Mesenchymal stem cell (in vitro differentiated cells and primary cell): ENCODE data around the gene FCN2.
"Not testable (repeated sequence)": the region's sequence is repeated elsewhere in the genome, so short reads cannot be mapped to it uniquely, and the experiment has no call there.

Experiments
- DNase-seq: peaks from one replicate; pipeline ENCODE4 v3.0.0-alpha.2; 2013
- H2AFZ ChIP-seq: one replicate; pipeline ENCODE4 v1.6.1; 2013; ENCODE audit warnings: low read depth, mild to moderate bottlenecking, control low read depth, inconsistent platforms, low read length, moderate library complexity
- H2AK5ac ChIP-seq: 2 replicates; pipeline ENCODE4 v1.6.1; 2013; ENCODE audit warnings: low read length, moderate library complexity, mild to moderate bottlenecking, inconsistent platforms; ENCODE audit not compliant: severe bottlenecking
- H2BK120ac ChIP-seq: one replicate; pipeline ENCODE4 v1.6.1; 2013; ENCODE audit warnings: low read depth, mild to moderate bottlenecking, inconsistent platforms, low read length, moderate library complexity
- H2BK12ac ChIP-seq, 2 experiments: one replicate each; pipeline ENCODE4 v1.6.1; 2013; ENCODE audit warnings: inconsistent platforms in 2 of 2, low read length in 2 of 2, mild to moderate bottlenecking in 2 of 2, moderate library complexity in 2 of 2, control low read depth in 1 of 2
- H2BK15ac ChIP-seq: one replicate; pipeline ENCODE4 v1.6.1; 2013; ENCODE audit warnings: mild to moderate bottlenecking, low read depth, inconsistent platforms; ENCODE audit not compliant: poor library complexity, severe bottlenecking
- H2BK5ac ChIP-seq: 2 replicates; pipeline ENCODE4 v1.6.1; 2013; ENCODE audit warnings: low read depth, mild to moderate bottlenecking, low read length, control low read depth, inconsistent platforms; ENCODE audit not compliant: poor library complexity, severe bottlenecking
- H3K14ac ChIP-seq, 2 experiments: one replicate each; pipeline ENCODE4 v1.6.1; 2013; ENCODE audit warnings: inconsistent platforms in 2 of 2, low read length in 2 of 2, control low read depth in 1 of 2, mild to moderate bottlenecking in 1 of 2, moderate library complexity in 1 of 2
- H3K18ac ChIP-seq, 2 experiments: one replicate each; pipeline ENCODE4 v1.6.1; 2013; ENCODE audit warnings: inconsistent platforms in 2 of 2, low read length in 2 of 2, control low read depth in 1 of 2, low read depth in 1 of 2, mild to moderate bottlenecking in 1 of 2
- H3K23ac ChIP-seq, 2 experiments: one replicate each; pipeline ENCODE4 v1.6.1; 2013; ENCODE audit warnings: inconsistent platforms in 2 of 2, low read length in 2 of 2, mild to moderate bottlenecking in 2 of 2, moderate library complexity in 2 of 2, control low read depth in 1 of 2
- H3K27ac ChIP-seq: 2 replicates; pipeline ENCODE4 v1.5.1; 2013; ENCODE audit warnings: mild to moderate bottlenecking, moderate library complexity, low read length, control low read depth, inconsistent platforms; ENCODE audit not compliant: poor library complexity, severe bottlenecking
- H3K27me3 ChIP-seq, 2 experiments: 2 replicates each; pipeline versions ENCODE4 v1.6.1 to v1.7.0; 2013; ENCODE audit warnings: low read length in 2 of 2, mild to moderate bottlenecking in 2 of 2, moderate library complexity in 2 of 2, control low read depth in 1 of 2, inconsistent platforms in 1 of 2; ENCODE audit not compliant: control insufficient read depth in 1 of 2, insufficient read depth in 1 of 2
- H3K36me3 ChIP-seq, 2 experiments: 2 replicates each; pipeline versions ENCODE4 v1.6.1 to v1.7.0; 2013; ENCODE audit warnings: low read length in 2 of 2, control low read depth in 1 of 2, inconsistent platforms in 1 of 2, low read depth in 1 of 2, mild to moderate bottlenecking in 1 of 2; ENCODE audit not compliant: insufficient read depth in 2 of 2, control insufficient read depth in 1 of 2
- H3K4ac ChIP-seq, 2 experiments: one replicate each; pipeline ENCODE4 v1.6.1; 2013; ENCODE audit warnings: inconsistent platforms in 2 of 2, low read length in 2 of 2, mild to moderate bottlenecking in 2 of 2, moderate library complexity in 2 of 2, control low read depth in 1 of 2, low read depth in 1 of 2
- H3K4me1 ChIP-seq: 2 replicates; pipeline ENCODE4 v1.6.1; 2013; ENCODE audit warnings: low read depth, low read length, control low read depth; ENCODE audit not compliant: control insufficient read depth, insufficient read depth
- H3K4me2 ChIP-seq: 2 replicates; pipeline ENCODE4 v1.6.1; 2013; ENCODE audit warnings: low read length, mild to moderate bottlenecking, inconsistent platforms; ENCODE audit not compliant: poor library complexity, severe bottlenecking
- H3K4me3 ChIP-seq, 2 experiments: 2 replicates each; pipeline versions ENCODE4 v1.5.1 to v1.7.0; 2013; ENCODE audit warnings: low read length in 2 of 2, mild to moderate bottlenecking in 2 of 2, control low read depth in 1 of 2, low read depth in 1 of 2; ENCODE audit not compliant: insufficient read depth in 1 of 2
- H3K79me1 ChIP-seq: replicated peaks from 2 replicates; pipeline ENCODE4 v1.6.1; 2013; ENCODE audit warnings: mild to moderate bottlenecking, control low read depth, low read length, inconsistent platforms; ENCODE audit not compliant: poor library complexity, severe bottlenecking
- H3K9ac ChIP-seq: 2 replicates; pipeline ENCODE4 v1.7.0; 2013; ENCODE audit warnings: mild to moderate bottlenecking, low read length, moderate library complexity
- H3K9me3 ChIP-seq: 2 replicates; pipeline ENCODE4 v1.7.0; 2013; ENCODE audit warnings: mild to moderate bottlenecking, low read length; ENCODE audit not compliant: control insufficient read depth
- H4K8ac ChIP-seq: one replicate; pipeline ENCODE4 v1.6.1; 2013; ENCODE audit warnings: inconsistent platforms, mild to moderate bottlenecking, low read length, moderate library complexity
- H4K91ac ChIP-seq: one replicate; pipeline ENCODE4 v1.6.1; 2013; ENCODE audit warnings: mild to moderate bottlenecking, low read length, inconsistent platforms
- WGBS: methylation state at CpG from one replicate; pipeline ENCODE4 v1.1.7; 2013; ENCODE audit warnings: mixed read lengths; 5-methylcytosine and 5-hydroxymethylcytosine counted together

Gene FCN2

GRCh38 chr9:134855900-134856377 lies 24.7 kb upstream of the FCN2 start:
- Histone ChIP-seq H3K36me3 (no peaks in the 10 kb centered on the region), H3K4me1 (peaks cover 3% of the 10 kb centered on the region), H3K27me3 (peaks cover 0 to 58% of the 10 kb centered on the region in 2 experiments), H3K4ac (no peak overlapping the region), H3K9me3 (no peaks in the 10 kb centered on the region), H3K79me1 (no peaks in the 10 kb centered on the region), H3K4me3 (no peak overlapping the region), H3K14ac (no peak overlapping the region), H2BK120ac (no peak overlapping the region), H2AFZ (no peak overlapping the region), H2BK15ac (no peak overlapping the region), H4K8ac (no peak overlapping the region), H3K18ac (no peak overlapping the region), H2BK5ac (no peak overlapping the region), H3K4me2 (no peak overlapping the region), H3K27ac (no peak overlapping the region), H3K23ac (no peak overlapping the region), H2BK12ac (no peak overlapping the region), H2AK5ac (no peak overlapping the region), H4K91ac (no peak overlapping the region), H3K9ac (no peak overlapping the region)
- WGBS, result 88% methylated on average over 6 of the region's 9 CpGs
- DNase-seq, result no peak

GRCh38 chr9:134857451-134857850 lies 23.2 kb upstream of the FCN2 start:
- not testable (repeated sequence) for H3K9me3 ChIP-seq, H3K4ac ChIP-seq, H3K36me3 ChIP-seq, H3K4me1 ChIP-seq, H3K23ac ChIP-seq, H3K14ac ChIP-seq, H3K27ac ChIP-seq, DNase-seq, H3K79me1 ChIP-seq, H2AFZ ChIP-seq, H2BK12ac ChIP-seq, H2BK15ac ChIP-seq, H2BK5ac ChIP-seq, H4K91ac ChIP-seq, H3K9ac ChIP-seq, H4K8ac ChIP-seq, H2AK5ac ChIP-seq, H3K4me3 ChIP-seq, H3K18ac ChIP-seq, H2BK120ac ChIP-seq, H3K4me2 ChIP-seq
- WGBS, result 80% methylated on average over 1 of the region's 2 CpGs
- peaks cover 0 to 61% of the 10 kb centered on the region in 2 experiments for H3K27me3 ChIP-seq

- Histone ChIP-seq H3K9ac (no peak overlapping the region), H3K9me3 (no peaks in the 10 kb centered on the region), H2AK5ac (no peak overlapping the region), H3K23ac (no peak overlapping the region), H3K4me2 (no peak overlapping the region), H3K27me3 (peaks cover 0 to 62% of the 10 kb centered on the region in 2 experiments), H3K18ac (no peak overlapping the region), H3K36me3 (no peaks in the 10 kb centered on the region), H4K91ac (no peak overlapping the region), H4K8ac (no peak overlapping the region), H3K4me3 (no peak overlapping the region), H3K4me1 (peaks cover 3% of the 10 kb centered on the region), H3K27ac (no peak overlapping the region), H2BK5ac (no peak overlapping the region), H3K79me1 (no peaks in the 10 kb centered on the region), H3K4ac (no peak overlapping the region), H2BK15ac (no peak overlapping the region), H2BK12ac (no peak overlapping the region), H3K14ac (no peak overlapping the region), H2AFZ (no peak overlapping the region), H2BK120ac (no peak overlapping the region)
- 77% methylated on average over 11 of the region's 11 CpGs for WGBS
- no peak for DNase-seq
These were observed 22.4 kb upstream of the FCN2 start for GRCh38 chr9:134858051-134858841.

GRCh38 chr9:134860510-134860909 lies 20.1 kb upstream of the FCN2 start:
- H3K9ac ChIP-seq, result no peak overlapping the region

More at GRCh38 chr9:134860510-134860909, 20.1 kb upstream of the FCN2 start:
- H3K36me3 ChIP-seq, result no peaks in the 10 kb centered on the region
- H3K14ac ChIP-seq, result no peak overlapping the region
- no peak overlapping the region for H4K8ac ChIP-seq
- no peak for DNase-seq
- 94% methylated on average over 13 of the region's 13 CpGs for WGBS
- no peak overlapping the region for H3K4me3 ChIP-seq
- no peak overlapping the region for H2BK12ac ChIP-seq
- no peak overlapping the region for H3K4ac ChIP-seq
- H3K9me3 ChIP-seq, result no peaks in the 10 kb centered on the region
- H3K23ac ChIP-seq, result no peak overlapping the region
- no peak overlapping the region for H2BK120ac ChIP-seq
- peaks cover 3% of the 10 kb centered on the region for H3K4me1 ChIP-seq
- H4K91ac ChIP-seq, result no peak overlapping the region
- peaks cover 0 to 50% of the 10 kb centered on the region in 2 experiments for H3K27me3 ChIP-seq
- no peak overlapping the region for H3K4me2 ChIP-seq
- no peak overlapping the region for H2BK5ac ChIP-seq
- H2AK5ac ChIP-seq, result no peak overlapping the region
- H2AFZ ChIP-seq, result no peak overlapping the region
- H2BK15ac ChIP-seq, result no peak overlapping the region
- no peaks in the 10 kb centered on the region for H3K79me1 ChIP-seq
- H3K27ac ChIP-seq, result no peak overlapping the region
- no peak overlapping the region for H3K18ac ChIP-seq
